Activated CD4-positive, alpha-beta memory T cell treated with anti-CD3 and anti-CD28 coated beads, Interleukin-2, amount 10 ng/mL, durations not matched to agents 7 days and 5 days (primary cell): ENCODE measurements around the gene DYNLRB1. TPM values are rescaled to one million over a fixed set of nuclear protein-coding genes. Genes with fewer than 3 reads are reported as not detected.

Experiments used
- CTCF ChIA-PET: fragments of 350-600 bp; sonication (Branson Sonifier 250); formaldehyde crosslinking; loops from one replicate; lab custom pipeline; 2021; ENCODE audit warnings: antibody characterized with exemption, inconsistent platforms; lab: Charles Lee
- POLR2A ChIA-PET: fragments of 350-600 bp; sonication (Branson Sonifier 250); formaldehyde crosslinking; loops from one replicate; lab custom pipeline; 2021; ENCODE audit warnings: antibody characterized with exemption; lab: Charles Lee
- DNase-seq: peaks from one replicate; pipeline ENCODE4 v3.0.0-alpha.2; 2020
- H3K27ac Mint-ChIP-seq: one replicate; pipeline ENCODE4 v1.8.0; 2021; ENCODE audit warnings: mild to moderate bottlenecking, mixed read lengths
- H3K27me3 Mint-ChIP-seq: one replicate; pipeline ENCODE4 v1.8.0; 2021; ENCODE audit warnings: mixed read lengths
- H3K36me3 Mint-ChIP-seq: one replicate; pipeline ENCODE4 v1.8.0; 2021; ENCODE audit warnings: low read depth, mixed read lengths
- H3K4me1 Mint-ChIP-seq: one replicate; pipeline ENCODE4 v1.8.0; 2021; ENCODE audit warnings: mixed read lengths
- H3K4me3 Mint-ChIP-seq: one replicate; pipeline ENCODE4 v1.8.0; 2021; ENCODE audit warnings: mild to moderate bottlenecking, mixed read lengths
- H3K9me3 Mint-ChIP-seq: one replicate; pipeline ENCODE4 v1.8.0; 2021; ENCODE audit warnings: mixed read lengths
- total RNA-seq, 2 experiments: library from RNA; stranded (reverse); gene quantifications; one replicate each; pipeline ENCODE4 v1.2.3, GENCODE V29; 2021

DYNLRB1 gene
- total RNA-seq, 2 experiments from 2014 or later: 107 to 109 TPM

GRCh38 chr20:34537651-34538050, 21.4 kb downstream of the DYNLRB1 start:
- ChIA-PET CTCF (interaction anchor here (0.8 to 5.5 kb wide), 12 partner anchors 20 to 235 kb away, joined by 3 to 43 read pairs (median 3); no protein-coding TSS in a partner anchor), POLR2A (interaction anchor here (1.0 kb wide), 3 partner anchors 170 to 225 kb away, joined by 3 to 4 read pairs (median 3); no protein-coding TSS in a partner anchor)
- Mint-ChIP-seq H3K27ac (no peak overlapping the region), H3K4me3 (no peak overlapping the region), H3K36me3 (peaks cover 58% of the 10 kb centered on the region), H3K27me3 (no peaks in the 10 kb centered on the region), H3K9me3 (no peaks in the 10 kb centered on the region), H3K4me1 (peaks cover 19% of the 10 kb centered on the region)
- no peak for DNase-seq

GRCh38 chr20:34538671-34539123, 22.5 kb downstream of the DYNLRB1 start:
- peaks cover 59% of the 10 kb centered on the region for H3K36me3 Mint-ChIP-seq
- peaks cover 19% of the 10 kb centered on the region for H3K4me1 Mint-ChIP-seq
- POLR2A ChIA-PET: interaction anchor here (1.0 kb wide), 1 partner anchor 226 kb away, joined by 3 read pairs; no protein-coding TSS in a partner anchor
- no peak overlapping the region for H3K27ac Mint-ChIP-seq
- no peak overlapping the region for H3K4me3 Mint-ChIP-seq
- H3K27me3 Mint-ChIP-seq: no peaks in the 10 kb centered on the region
- DNase-seq: peak; percentile 61
- CTCF ChIA-PET: interaction anchor here (0.6 to 5.5 kb wide), 15 partner anchors 19 to 422 kb away, joined by 3 to 43 read pairs (median 3); no protein-coding TSS in a partner anchor
- H3K9me3 Mint-ChIP-seq: no peaks in the 10 kb centered on the region

- Mint-ChIP-seq H3K9me3 (no peaks in the 10 kb centered on the region), H3K36me3 (peaks cover 57% of the 10 kb centered on the region), H3K27me3 (no peaks in the 10 kb centered on the region), H3K4me1 (peaks cover 21% of the 10 kb centered on the region), H3K27ac (no peak overlapping the region), H3K4me3 (no peak overlapping the region)
- ChIA-PET POLR2A (no interaction called here), CTCF (interaction anchor here (0.5 to 5.5 kb wide), 7 partner anchors 8 to 270 kb away, joined by 3 to 43 read pairs (median 6); partner anchors contain the start of genes DYNLRB1 and ITCH)
- no peak for DNase-seq
These were observed 23.5 kb downstream of the DYNLRB1 start for GRCh38 chr20:34539756-34540155.

- DNase-seq: no peak
- Mint-ChIP-seq H3K4me1 (peaks cover 21% of the 10 kb centered on the region), H3K27me3 (no peaks in the 10 kb centered on the region), H3K4me3 (no peak overlapping the region), H3K27ac (peak overlapping the region; percentile 61), H3K9me3 (no peaks in the 10 kb centered on the region), H3K36me3 (peaks cover 49% of the 10 kb centered on the region)
- POLR2A ChIA-PET: interaction anchor here (1.4 kb wide), 1 partner anchor 25 kb away, joined by 3 read pairs; the partner anchor contains the start of gene DYNLRB1
- CTCF ChIA-PET: interaction anchor here (0.5 to 5.5 kb wide), 7 partner anchors 24 to 322 kb away, joined by 3 to 43 read pairs (median 6); partner anchors contain the start of genes DYNLRB1 and TP53INP2
These were observed 24.5 kb downstream of the DYNLRB1 start for GRCh38 chr20:34540596-34541263.

DNA sequence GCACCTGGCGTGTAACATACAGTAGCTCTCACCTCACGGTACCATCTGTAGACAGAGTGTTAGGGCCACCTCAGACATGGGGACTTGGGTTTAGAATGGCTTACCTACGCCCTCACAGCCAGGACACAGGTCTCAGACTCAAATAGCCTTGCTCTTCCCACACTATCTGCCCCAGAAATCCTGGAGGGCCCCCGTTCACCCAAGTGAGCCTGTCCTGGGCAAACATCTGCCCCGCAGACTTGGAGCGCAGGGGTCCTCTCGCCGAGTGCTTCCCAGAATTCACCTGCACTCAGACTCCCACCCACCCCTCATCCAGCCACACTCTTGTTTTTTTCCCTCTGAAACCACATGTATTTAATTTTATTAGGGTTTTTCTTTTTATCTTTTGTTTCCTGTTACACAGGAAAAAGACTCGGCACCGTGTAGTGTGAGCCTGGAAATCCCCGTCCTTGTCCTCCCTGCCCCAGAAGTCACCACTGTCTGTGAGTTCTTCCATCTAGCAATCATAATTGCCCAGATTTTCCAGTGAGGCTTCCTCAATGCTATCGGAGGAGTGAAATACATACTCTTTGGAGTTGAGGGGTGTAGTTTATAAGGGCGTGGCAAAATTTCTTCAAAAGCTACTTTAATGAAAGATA, 25.2 kb downstream of the DYNLRB1 start:
- ChIA-PET CTCF (interaction anchor here (0.8 to 5.5 kb wide), 4 partner anchors 162 to 228 kb away, joined by 4 to 34 read pairs (median 16); partner anchors contain the start of gene TP53INP2), POLR2A (interaction anchor here (1.4 kb wide), 1 partner anchor 25 kb away, joined by 3 read pairs; the partner anchor contains the start of gene DYNLRB1)
- no peaks in the 10 kb centered on the region for H3K27me3 Mint-ChIP-seq
- peaks cover 43% of the 10 kb centered on the region for H3K36me3 Mint-ChIP-seq
- no peaks in the 10 kb centered on the region for H3K9me3 Mint-ChIP-seq
- peak overlapping the region; percentile 61 for H3K27ac Mint-ChIP-seq
- no peak for DNase-seq
- H3K4me1 Mint-ChIP-seq: peaks cover 21% of the 10 kb centered on the region
- H3K4me3 Mint-ChIP-seq: no peak overlapping the region

DNA sequence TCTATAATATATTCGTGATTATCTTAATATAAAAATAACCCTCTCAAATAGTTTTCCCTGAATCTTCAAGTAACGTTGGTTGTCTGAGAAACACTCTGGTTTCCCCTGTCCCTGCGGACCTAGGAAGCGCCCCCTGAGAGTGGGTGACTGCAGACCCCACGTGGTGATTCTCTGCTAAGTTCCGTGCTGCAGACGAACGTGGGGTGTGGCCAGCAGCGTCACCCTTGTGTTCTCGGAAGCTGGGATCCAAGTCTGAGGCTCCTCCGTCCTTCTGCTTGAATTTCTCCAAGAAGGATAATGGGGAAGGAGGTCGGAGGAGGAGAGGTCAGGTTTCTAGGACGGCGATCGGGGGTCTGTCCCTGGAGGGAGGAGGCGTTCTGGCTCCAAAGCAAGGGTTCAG, 25.7 kb downstream of the DYNLRB1 start:
- POLR2A ChIA-PET: interaction anchor here (1.0 kb wide), 1 partner anchor 135 kb away, joined by 3 read pairs; the partner anchor contains the start of gene PIGU
- H3K4me3 Mint-ChIP-seq: no peak overlapping the region

DNA sequence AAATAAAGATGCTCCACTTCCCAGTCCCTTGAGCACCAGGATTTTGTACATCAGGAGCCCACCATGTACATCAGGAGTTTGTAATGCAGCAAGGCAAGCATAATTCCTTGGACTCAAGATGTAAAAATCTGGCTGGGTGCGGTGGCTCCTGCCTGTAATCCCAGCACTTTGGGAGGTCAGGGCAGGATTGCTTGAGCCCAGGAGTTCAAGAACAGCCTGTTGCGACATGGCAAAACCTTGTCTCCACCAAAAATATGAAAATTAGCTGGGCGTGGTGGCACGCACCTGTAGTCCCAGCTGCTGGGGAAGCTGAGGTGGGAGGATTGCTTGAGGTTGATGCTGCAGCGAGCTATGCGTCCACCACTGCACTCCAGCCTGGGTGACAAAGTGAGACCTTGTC, 26.2 kb downstream of the DYNLRB1 start:
- Mint-ChIP-seq H3K27ac (no peak overlapping the region), H3K4me1 (peaks cover 21% of the 10 kb centered on the region), H3K4me3 (no peak overlapping the region), H3K9me3 (no peaks in the 10 kb centered on the region), H3K36me3 (peaks cover 35% of the 10 kb centered on the region), H3K27me3 (no peaks in the 10 kb centered on the region)
- DNase-seq: no peak
- CTCF ChIA-PET: interaction anchor here (2.9 to 5.5 kb wide), 2 partner anchors 226 to 230 kb away, joined by 15 to 34 read pairs; no protein-coding TSS in a partner anchor
- POLR2A ChIA-PET: interaction anchor here (1.0 kb wide), 1 partner anchor 134 kb away, joined by 3 read pairs; the partner anchor contains the start of gene PIGU

More for the DNA sequence above, 25.7 kb downstream of the DYNLRB1 start:
- Mint-ChIP-seq H3K36me3 (peaks cover 40% of the 10 kb centered on the region), H3K27ac (no peak overlapping the region), H3K4me1 (peaks cover 21% of the 10 kb centered on the region), H3K9me3 (no peaks in the 10 kb centered on the region), H3K27me3 (no peaks in the 10 kb centered on the region)
- DNase-seq: no peak
- CTCF ChIA-PET: interaction anchor here (5.5 kb wide), 1 partner anchor 227 kb away, joined by 34 read pairs; no protein-coding TSS in a partner anchor

- Mint-ChIP-seq H3K9me3 (no peaks in the 10 kb centered on the region), H3K36me3 (peaks cover 35% of the 10 kb centered on the region), H3K27me3 (no peaks in the 10 kb centered on the region), H3K4me3 (no peak overlapping the region), H3K4me1 (peaks cover 21% of the 10 kb centered on the region), H3K27ac (no peak overlapping the region)
- no peak for DNase-seq
- ChIA-PET POLR2A (interaction anchor here (1.0 to 1.5 kb wide), 4 partner anchors 10 to 27 kb away, joined by 3 to 5 read pairs (median 3); partner anchors contain the start of genes DYNLRB1 and MAP1LC3A), CTCF (interaction anchor here (0.6 to 2.9 kb wide), 4 partner anchors 157 to 233 kb away, joined by 3 to 15 read pairs (median 3); no protein-coding TSS in a partner anchor)
These were observed 27.3 kb downstream of the DYNLRB1 start for GRCh38 chr20:34543463-34544056.

DNA sequence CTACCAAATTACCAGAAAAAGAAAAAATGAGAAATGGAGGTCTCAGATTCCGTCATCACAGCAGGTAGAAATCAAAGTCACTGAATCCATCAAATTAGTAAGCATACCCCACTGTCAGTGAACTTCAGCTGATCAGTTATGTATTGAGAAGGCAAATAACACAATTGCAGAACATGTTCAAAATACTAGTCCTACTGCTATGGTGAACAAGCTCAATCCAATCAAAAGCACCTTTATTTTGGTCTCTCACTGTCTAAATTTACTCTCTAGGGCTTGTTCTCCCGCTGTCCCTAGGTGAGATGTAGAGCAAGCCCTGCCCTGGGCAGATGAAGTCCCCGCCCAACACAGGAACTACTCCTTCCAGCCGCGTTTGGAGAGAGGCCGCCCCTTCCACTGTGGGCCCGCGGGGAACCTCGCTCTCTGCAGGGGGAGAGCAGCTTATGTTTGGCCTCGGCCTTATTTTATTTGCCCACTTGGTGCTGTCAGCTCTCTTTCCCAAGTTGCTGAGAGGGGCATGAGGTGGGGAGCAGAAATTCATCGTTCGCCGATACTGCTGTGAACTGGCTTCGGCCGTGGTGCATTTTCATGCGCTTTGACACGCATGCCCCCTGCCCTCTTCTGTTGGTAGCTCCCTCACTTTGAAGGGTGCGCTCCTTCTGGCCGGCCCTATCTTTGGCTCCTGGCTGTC, 28.0 kb downstream of the DYNLRB1 start:
- H3K27me3 Mint-ChIP-seq: no peaks in the 10 kb centered on the region
- DNase-seq: no peak
- H3K4me1 Mint-ChIP-seq: peaks cover 21% of the 10 kb centered on the region
- H3K4me3 Mint-ChIP-seq: no peak overlapping the region
- H3K36me3 Mint-ChIP-seq: peaks cover 29% of the 10 kb centered on the region
- no peak overlapping the region for H3K27ac Mint-ChIP-seq
- no peaks in the 10 kb centered on the region for H3K9me3 Mint-ChIP-seq
- CTCF ChIA-PET: interaction anchor here (0.7 to 2.9 kb wide), 4 partner anchors 94 to 231 kb away, joined by 3 to 15 read pairs (median 4); no protein-coding TSS in a partner anchor
- POLR2A ChIA-PET: interaction anchor here (1.0 to 1.5 kb wide), 4 partner anchors 9 to 28 kb away, joined by 3 to 5 read pairs (median 3); partner anchors contain the start of genes DYNLRB1 and MAP1LC3A

- ChIA-PET CTCF (no interaction called here), POLR2A (no interaction called here)
- no peaks in the 10 kb centered on the region for H3K27me3 Mint-ChIP-seq
- H3K9me3 Mint-ChIP-seq: no peaks in the 10 kb centered on the region
- H3K4me1 Mint-ChIP-seq: peaks cover 7% of the 10 kb centered on the region
- no peak for DNase-seq
- no peak overlapping the region for H3K4me3 Mint-ChIP-seq
- peaks cover 11% of the 10 kb centered on the region for H3K36me3 Mint-ChIP-seq
- peak overlapping the region; percentile 5 for H3K27ac Mint-ChIP-seq
These were observed 30.5 kb downstream of the DYNLRB1 start for GRCh38 chr20:34546751-34547181.

- CTCF ChIA-PET: no interaction called here
- H3K36me3 Mint-ChIP-seq: peaks cover 7% of the 10 kb centered on the region
- no peak for DNase-seq
- peaks cover 2% of the 10 kb centered on the region for H3K4me1 Mint-ChIP-seq
- H3K9me3 Mint-ChIP-seq: no peaks in the 10 kb centered on the region
- POLR2A ChIA-PET: interaction anchor here (2.8 kb wide), 1 partner anchor 10 kb away, joined by 10 read pairs; the partner anchor contains the start of gene MAP1LC3A
- H3K4me3 Mint-ChIP-seq: no peak overlapping the region
- H3K27me3 Mint-ChIP-seq: no peaks in the 10 kb centered on the region
- H3K27ac Mint-ChIP-seq: no peak overlapping the region
These were observed 31.8 kb downstream of the DYNLRB1 start for GRCh38 chr20:34547844-34548613.
